DMS79 treated with DMSO at 0.1 percent for 48 hours (cell line): ENCODE results near the gene FBXW7.

Source experiments
- DNase-seq: peaks from one replicate; lab custom pipeline; 2025; lab: John Stamatoyannopoulos, UW

The FBXW7 gene

DNA sequence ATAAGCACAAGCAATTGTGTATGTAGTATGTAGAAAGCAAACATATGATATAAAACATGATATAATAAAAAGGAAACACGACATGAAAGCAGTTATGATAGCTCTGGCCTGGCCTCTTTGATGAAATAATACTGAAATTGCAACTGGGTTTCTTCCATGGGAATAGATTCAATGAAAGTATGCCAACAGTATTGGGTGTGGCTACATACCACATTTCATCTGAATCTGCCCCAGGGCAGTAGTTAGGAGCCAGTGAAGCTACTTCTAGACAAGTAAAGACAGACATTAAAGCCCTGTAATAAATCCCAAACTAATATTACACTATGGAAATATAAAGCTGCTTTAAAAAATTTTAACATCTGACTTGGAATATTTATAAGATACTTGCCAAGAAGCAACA is 207.3 kb downstream of the FBXW7 start:
- DNase-seq = no peak

DNA sequence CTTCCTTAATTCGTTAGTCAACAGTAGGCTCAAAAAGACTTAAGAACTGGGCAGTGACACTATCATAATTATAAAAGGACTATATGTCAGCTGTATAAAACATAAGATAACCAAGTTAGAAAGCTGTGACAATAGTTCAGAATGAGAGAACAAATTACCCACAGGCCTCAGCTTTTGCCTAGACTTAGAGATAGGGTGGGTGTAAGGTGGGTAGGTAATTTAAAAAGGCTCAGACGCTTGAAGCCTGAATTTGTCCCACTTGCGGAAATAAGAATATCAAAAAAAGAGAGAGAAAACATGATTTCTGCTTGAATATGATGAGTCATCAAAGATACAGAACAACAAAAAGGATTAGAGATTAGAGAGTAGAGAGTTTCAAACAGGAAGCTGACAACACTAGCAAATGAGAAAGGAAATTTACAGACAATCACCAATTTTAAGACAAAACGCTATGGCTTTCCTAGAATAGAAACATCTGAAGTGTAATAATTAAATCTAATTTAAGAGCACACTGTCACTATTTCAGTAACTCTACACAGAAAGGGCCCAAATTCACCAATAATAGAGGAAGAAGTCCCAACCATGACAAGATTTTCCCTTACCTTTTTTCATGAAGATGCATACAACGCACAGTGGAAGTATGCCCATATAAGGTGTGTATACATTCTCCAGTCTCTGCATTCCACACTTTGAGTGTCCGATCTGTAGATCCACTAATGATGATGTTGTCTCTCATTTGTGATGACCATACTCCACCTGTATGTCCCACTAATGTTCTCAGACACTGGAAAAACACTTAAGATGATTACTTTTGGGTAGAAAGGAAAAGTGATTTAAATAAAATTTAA is 208.1 kb downstream of the FBXW7 start:
- no peak for DNase-seq

DNA sequence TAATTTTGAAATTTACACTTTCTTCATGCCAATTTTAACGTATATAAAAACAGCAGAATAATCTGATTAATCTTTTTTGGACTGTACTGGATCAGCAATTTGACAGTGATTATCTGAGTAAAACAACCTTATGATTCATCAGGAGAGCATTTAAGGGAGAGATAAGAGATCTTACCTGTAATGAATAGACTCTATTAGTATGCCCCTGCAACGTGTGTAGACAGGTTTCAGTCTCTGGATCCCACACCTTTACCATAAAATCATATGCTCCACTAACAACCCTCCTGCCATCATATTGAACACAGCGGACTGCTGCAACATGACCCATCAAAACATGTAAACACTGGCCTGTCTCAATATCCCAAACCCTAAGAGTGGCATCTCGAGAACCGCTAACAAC is 210.1 kb downstream of the FBXW7 start:
- DNase-seq = no peak

- no peak for DNase-seq
These were observed 212.7 kb downstream of the FBXW7 start for GRCh38 chr4:152323221-152323620.

- no peak for DNase-seq
These were observed 213.2 kb downstream of the FBXW7 start for GRCh38 chr4:152322656-152323055.

- no peak for DNase-seq
These were observed 214.0 kb downstream of the FBXW7 start for GRCh38 chr4:152321923-152322322.

DNA sequence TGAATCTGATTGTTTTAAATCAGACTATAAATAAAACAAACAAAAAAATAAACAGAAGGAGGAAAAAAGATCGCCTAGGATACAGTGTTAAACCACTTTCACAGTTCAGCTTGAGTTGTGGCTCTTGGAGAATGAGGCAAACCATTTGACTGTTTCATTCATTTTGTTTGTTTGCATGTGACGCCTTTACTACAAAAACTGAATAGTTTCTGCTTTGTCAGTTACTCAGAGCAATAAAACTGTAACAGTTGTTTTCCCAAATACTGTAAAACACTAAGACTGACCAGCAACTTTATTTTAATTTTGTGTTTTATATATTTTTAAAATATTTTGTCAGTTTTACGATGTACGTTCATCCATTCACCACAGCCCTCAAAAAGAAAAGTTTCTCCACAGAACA is 214.5 kb downstream of the FBXW7 start:
- DNase-seq = no peak

DNA sequence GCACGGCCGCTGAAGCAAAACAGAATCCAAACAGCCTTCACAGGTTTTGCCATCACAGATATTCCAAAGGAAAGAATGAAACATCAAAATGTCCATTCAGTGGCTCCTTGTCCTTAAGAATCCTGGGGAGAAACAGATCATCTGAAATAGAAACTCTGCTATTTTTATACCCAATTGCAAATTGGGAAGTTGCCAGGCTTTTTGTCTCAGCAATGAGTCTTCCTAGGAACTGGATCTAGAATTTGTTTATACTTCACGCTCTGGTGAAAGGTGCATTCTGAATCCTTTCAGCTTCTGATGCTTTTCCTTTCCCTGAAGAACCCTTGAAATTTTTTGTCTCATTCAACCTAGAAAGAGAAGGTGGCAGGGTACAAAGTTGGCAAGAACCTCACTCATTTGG is 218.9 kb downstream of the FBXW7 start:
- DNase-seq = peak; percentile 82

DNA sequence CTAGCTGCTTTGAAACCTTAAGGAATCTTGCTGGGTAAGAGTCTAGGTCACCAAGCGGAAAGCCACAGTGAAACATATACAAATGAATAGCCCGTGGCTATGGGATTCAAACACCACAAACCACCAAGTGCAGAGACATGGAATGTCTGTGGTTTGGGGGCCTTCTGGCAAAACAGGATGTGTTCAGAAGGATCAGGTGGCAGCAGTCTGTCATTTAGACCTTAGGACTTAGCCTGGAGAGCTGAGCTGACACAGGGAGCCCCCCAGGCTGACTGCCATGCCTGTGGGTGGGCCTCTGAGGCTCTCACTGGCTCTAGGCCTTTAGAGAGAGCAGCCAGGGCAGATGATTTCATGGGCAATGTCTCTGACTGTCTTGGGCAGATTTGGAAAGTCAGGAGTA is 225.6 kb downstream of the FBXW7 start:
- DNase-seq = peak; percentile 28

DNA sequence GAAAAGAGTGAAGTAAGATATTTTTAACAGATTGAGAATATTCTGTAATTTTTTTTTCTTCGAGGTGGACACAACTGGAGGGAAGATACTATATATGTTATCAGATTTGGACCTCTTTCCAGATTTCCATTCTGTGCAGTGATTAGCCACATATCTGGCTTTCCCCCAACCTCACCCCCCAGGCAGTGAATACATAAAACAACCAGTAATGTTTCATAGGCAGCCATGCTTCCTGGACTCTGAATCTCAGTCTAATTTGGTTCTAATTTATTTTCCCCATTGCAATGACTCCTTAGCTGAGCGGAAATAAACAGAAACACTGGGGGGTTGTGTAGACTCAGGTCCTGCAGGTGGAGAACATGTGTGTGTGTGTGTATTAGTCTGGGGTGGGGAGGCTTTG is 226.5 kb downstream of the FBXW7 start:
- no peak for DNase-seq

GRCh38 chr4:152308951-152309350 is 226.9 kb downstream of the FBXW7 start:
- peak; percentile 3 for DNase-seq

DNA sequence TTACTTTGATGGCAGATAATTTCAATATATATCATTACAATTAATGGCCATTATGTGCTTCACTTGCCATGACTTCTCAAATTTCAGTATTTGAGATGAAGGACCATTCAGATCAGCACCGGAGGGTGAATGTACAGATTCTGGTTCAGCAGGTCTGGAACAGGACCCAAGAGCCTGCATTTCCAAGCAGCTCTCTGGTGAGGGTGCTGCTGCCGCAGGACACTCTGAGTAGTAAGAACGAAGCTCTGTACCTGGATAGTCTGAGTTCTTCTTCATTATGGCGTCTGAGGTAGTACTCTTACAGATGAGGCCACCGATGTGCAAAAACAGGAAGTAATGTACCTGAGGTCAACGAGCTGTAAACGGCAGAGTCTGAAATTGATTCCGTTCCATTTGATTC is 228.2 kb downstream of the FBXW7 start:
- no peak for DNase-seq

- no peak for DNase-seq
These were observed 229.4 kb downstream of the FBXW7 start for GRCh38 chr4:152306541-152306940.

- no peak for DNase-seq
These were observed 231.7 kb downstream of the FBXW7 start for GRCh38 chr4:152304220-152304619.

- DNase-seq = no peak
These were observed 234.5 kb downstream of the FBXW7 start for GRCh38 chr4:152301381-152301780.

- DNase-seq = no peak
These were observed 236.3 kb downstream of the FBXW7 start for GRCh38 chr4:152299553-152299952.

DNA sequence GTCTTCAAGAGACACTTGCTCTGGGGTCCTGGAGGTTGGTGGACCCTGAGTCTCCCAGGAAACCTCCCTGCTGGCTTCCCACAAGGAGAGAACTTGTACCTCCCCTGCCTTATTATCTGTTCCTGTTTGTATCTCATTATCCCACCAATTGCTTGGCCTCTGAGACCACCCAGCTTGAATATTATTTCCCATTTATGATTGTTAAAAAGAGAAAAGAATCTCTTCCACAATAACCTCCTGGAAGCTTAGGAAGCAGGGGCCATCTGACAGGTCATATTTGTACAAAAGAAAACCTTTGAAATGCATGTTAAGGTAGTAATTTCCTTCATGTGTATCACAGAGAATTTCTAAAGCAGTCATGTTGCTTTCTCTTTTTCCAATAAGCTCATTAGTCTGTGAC is 239.5 kb downstream of the FBXW7 start:
- DNase-seq = no peak

DNA sequence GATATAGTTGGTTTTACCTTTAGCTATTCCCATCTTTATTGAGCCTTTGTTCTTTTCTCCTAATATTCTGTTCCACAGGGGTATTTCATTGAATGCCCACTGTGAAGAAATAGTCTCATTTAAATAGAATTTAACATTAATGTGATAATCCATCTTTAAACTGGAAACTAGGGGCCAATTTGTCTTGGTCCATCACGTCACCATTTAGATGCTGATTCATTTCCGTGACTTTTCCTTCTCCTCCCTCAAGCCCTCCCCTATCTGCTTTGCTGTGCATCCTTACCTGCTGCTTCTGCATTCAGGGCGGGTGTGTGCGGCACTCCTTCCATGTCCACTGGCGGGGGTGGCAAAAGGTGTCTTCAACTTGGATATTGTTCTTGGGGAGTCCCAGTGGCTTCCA is 241.1 kb downstream of the FBXW7 start:
- DNase-seq = no peak

GRCh38 chr4:152294331-152294730 is 241.6 kb downstream of the FBXW7 start:
- no peak for DNase-seq

- DNase-seq = no peak
These were observed 242.4 kb downstream of the FBXW7 start for GRCh38 chr4:152293527-152293926.

GRCh38 chr4:152290366-152290921 is 245.4 kb downstream of the FBXW7 start:
- DNase-seq = no peak

- DNase-seq = no peak
These were observed 246.0 kb downstream of the FBXW7 start for GRCh38 chr4:152289941-152290340.

DNA sequence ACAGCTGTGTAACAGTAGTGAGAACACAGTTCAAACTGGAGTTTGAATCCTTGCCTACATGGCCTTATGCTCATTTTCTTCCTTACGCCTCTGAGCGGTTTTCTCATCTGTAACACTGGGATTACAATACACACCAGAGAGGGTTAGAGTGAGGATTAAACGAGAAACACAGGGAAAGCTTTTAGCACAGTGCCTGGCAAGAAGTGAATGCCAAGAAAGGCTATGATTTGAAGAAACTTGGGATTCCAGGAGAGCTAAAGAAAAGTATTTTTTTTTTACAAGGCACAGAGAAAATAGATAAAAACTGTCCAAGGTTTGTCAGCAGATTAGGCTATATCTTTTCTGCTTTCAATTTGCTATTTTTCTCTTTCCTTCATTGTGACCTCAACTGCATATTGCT is 246.4 kb downstream of the FBXW7 start:
- DNase-seq = no peak
